ENCODE measurements around the gene ASXL2.

DNA sequence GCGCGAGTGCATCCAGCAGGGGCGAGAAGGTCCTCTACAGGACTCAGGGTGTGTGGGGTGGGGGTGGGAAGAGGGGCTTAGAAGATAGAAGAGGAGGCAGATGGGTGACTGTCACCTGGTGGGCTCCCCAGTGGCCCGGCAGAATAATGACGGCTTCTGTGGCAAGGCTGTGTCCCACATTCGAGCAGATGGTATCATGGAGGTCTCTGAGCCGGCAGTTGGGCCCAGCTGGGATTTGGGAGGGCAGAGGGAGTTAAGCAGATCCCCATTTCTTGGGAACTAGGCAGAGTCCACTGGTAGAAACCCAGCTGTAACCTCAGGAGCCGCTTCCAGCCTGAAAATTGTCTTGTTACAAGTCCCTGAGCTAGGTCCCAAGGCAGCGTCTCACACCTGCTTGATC lies 176.5 kb downstream of the ASXL2 start:
- TF ChIP-seq POLR2AphosphoS5 (IDR thresholded peaks at IDR 0.05; ENCODE audit: low read depth, low read length) = no peak
- TF ChIP-seq TAF1 (IDR thresholded peaks at IDR 0.05; ENCODE audit: low read depth, low read length) = no peak
- TF ChIP-seq SPI1 (IDR thresholded peaks at IDR 0.05; ENCODE audit: low read depth, low read length) = no peak
- no peak for TF ChIP-seq POLR2A (IDR thresholded peaks at IDR 0.05; ENCODE audit: low read depth, low read length)
- no peak for TF ChIP-seq PAX5 (IDR thresholded peaks at IDR 0.05; ENCODE audit: insufficient read depth, low read length, severe bottlenecking)
- TF ChIP-seq POU2F2 (IDR thresholded peaks at IDR 0.05; ENCODE audit: low read depth, low read length) = no peak
